GM19238 (cell line): ENCODE measurements around the gene KCNJ10.
A peak's percentile ranks its signal among the peaks of the same experiment; 100 is the strongest.
"Not testable (repeated sequence)": the region's sequence is repeated elsewhere in the genome, so short reads cannot be mapped to it uniquely, and the experiment has no call there.

Experiments used
- DNase-seq: peaks from one replicate; pipeline ENCODE4 v3.0.0; 2011; ENCODE audit warnings: low spot score; ENCODE audit not compliant: insufficient read length

The KCNJ10 gene

DNA sequence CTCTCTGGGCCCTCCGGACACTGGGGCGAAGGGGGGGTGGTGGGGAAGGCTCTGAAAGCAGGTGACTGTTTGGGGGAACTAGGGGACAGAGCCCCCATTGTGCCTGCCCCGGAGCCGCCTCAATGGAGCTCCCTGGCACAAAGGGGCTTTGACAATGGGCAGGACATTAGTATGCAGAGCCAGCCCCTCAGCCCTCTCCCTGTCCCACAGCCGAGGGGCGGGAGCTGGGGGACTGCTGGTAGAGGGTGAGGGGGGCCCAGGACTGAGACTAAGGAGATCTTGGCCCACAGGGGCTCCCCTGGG is 7.8 kb downstream of the KCNJ10 start:
- DNase-seq = no peak

- no peak for DNase-seq
These were observed 8.4 kb downstream of the KCNJ10 start for GRCh38 chr1:160061369-160062229.

DNA sequence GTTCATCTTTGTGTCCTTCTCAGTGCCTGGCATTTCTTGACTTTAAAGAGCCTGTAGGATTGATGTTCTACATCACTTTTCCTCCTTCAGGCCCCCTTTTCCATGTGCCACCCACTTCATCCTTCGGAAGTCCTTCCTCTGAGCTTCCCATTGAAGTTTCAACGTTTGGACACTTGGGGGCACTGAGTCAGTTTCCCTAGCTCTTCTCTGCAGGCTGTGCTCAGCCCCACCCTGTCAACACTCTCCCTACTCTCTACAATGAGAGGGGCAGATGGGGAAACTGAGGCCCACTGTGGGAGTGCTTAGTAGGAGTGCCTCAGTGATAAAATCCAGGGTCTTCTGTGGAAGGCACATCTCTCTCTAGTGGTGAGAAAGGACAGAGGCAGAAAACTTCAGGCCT is 11.9 kb downstream of the KCNJ10 start:
- DNase-seq = no peak

DNA sequence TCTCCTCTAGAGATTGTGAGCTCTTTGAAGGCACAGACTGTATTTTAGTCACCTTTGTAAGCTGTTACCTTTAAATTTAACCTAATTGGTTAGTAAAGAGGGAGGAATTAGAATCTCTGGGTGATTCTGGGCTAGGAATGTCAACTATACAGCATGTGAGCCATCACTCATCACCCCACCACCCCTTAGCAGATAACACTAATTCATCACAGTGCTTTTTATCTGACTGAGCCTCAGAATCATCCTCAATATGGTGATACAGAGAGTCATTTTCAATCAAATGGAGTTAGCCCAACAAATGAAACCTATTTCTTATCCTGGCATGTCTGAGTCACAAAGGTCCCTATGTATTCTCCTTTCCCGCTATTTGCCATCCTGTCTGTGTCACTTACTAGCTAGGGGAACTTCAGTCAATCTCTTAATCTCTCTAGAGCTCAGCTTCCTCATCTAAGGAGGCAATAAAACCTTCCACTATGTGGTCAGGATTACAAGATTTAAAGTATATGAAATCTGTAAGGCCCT is 13.3 kb downstream of the KCNJ10 start:
- no peak for DNase-seq

GRCh38 chr1:160053548-160054365 is 16.2 kb downstream of the KCNJ10 start:
- DNase-seq = no peak

DNA sequence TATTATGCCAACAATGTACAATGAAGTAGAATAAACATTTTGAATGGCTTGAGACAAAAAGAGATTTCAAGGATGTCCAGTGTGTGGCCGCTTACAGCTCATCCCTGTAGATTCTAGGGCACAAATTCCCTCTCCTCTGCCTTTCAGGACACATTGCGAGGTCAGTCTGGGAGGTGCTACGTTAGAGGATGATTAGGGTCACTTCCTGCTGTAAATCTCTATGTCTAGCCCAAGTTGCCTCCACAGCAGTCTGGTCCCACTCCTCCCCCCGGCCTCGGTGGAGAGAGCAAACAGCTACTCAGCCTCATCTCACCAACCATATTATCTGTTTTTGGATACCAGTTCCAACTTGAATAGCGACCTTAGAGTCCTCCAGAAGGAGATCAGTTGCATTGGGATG is 17.0 kb downstream of the KCNJ10 start:
- DNase-seq = no peak

GRCh38 chr1:160050619-160051018 is 19.3 kb downstream of the KCNJ10 start:
- DNase-seq = no peak

DNA sequence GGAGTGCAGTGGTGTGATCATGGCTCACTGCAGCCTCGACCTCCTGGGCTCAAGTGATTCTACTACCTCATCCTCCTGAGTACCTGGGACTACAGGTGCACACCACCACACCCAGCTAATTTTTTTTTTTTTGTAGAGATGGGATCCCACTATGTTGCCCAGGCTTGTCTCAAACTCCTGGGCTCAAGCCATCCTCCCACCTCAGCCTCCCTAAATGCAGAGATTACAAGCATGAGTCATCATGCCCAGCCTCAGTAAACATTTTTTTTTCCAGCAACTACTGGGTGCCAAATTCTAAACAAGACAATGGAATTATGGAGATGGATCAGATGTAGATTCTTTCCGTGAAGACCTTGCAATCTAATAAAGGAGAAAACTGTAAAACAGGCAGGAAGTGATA is 19.8 kb downstream of the KCNJ10 start:
- DNase-seq = not testable (repeated sequence)

DNA sequence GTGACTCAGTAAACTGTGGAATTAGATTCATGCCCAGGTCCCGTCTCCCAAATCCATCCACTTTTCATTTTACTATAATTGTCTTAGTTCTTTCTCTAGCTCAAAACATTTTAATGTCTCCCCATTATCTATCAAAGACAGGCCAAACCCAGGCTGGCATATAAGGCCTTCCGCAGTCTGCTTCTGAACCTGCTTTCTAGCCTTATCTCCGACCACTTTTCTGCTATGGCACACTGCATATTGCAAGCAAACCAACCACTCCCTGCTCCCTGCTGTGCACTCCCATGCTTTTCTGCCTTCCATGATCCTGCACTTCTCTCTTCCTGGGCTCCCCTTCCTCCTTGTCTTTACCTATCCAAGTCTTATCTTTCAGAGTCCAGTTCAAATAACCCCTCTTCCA is 20.9 kb downstream of the KCNJ10 start:
- no peak for DNase-seq

DNA sequence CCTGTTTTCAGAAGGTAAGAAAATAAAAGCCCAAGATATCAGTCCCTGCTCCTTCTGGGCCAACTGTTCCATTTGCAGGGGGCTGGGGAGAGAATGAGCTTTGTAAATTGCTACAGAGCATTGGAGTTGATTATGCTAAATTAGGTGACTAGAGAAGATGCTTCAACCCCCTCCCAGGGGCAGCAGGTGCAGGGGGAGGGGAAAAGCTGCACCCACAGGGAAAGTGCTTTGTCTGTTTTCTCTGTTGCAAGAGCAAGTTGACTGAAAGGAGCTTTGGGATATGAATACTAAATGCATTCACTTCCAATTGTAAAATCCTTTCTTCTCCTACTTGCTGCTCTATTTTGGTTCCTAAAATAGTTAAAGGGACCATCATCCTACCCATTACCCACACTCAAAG is 21.6 kb downstream of the KCNJ10 start:
- DNase-seq = no peak

DNA sequence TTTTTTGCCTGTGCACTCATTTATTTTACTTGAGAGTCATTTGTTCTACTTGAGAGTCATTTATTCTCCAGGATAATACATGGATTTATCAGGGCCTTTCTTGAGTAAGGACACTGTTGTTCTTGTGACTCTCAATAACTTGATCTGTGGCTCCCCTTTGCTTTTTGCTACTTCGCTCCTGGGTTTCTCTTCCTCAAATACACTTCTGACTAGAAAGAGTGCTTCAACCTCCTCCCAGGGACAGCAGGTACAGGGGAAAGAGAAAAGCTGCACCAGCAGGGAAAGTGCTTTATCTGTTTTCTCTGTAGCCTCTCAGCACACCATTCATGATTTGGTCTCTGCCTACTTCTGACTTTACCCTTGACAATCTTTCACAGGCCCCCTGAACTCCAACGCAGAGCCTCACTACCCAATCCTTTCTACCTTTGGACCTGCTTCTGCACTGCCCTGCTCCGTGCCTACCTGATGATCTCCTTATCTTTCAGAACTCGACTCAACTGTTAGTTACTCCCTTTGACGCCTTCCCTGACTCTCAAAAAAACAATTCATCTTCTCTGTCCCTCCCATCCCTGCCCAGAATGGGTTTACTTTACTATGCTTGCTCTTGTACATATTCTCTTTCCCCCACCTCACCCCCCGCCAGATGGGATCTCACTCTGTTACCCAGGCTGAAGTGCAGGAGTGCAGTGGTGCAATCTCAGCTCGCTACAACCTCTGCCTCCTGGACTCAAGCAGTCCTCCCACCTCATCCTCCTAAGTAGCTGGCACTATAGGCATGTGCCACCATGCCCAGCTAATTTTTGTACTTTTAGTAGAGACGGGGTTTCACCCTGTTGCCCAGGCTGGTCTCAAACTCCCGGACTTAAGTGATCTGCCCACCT is 22.6 kb downstream of the KCNJ10 start:
- DNase-seq = no peak

- DNase-seq = peak; percentile 69
These were observed 23.4 kb downstream of the KCNJ10 start for GRCh38 chr1:160046494-160047110.

GRCh38 chr1:160045653-160046052 is 24.3 kb downstream of the KCNJ10 start:
- DNase-seq = no peak

DNA sequence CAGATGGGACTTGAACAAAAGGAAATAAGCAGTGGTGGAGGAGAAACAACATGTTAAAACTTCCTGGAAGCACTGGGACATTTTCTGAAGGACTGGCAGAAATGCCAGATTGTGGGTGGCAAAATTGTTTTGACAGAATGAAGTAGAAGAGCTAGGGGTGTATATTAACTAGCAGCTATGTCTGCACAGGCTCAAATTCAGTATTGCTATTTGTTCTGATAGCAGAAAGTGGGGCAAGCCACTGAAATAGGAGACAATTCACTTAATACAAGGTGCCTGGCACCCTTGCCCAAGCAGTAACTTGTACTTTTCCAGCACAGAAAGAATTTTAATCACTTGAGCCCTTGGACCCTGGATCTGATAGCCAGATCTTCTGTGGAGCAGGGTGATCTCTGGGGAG is 26.4 kb downstream of the KCNJ10 start:
- DNase-seq = no peak

DNA sequence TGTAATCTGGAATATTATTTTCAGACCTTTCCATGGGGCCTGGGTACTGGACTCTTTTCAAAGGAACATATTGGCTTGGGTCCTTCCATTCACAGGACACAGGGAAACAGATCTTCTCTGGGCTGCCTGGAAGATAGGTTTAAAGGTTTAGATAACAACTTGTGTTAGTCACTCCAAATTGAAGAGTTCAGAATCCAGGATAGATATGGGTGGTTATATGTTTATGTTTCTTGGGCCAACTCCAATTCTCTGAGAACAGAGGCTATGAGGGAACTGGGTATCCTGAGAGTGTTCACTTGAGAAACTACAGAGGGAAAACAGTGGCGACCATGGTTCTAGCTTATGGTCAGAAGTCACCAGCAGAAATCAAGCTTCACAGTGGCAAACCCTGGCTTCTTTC is 29.5 kb downstream of the KCNJ10 start:
- no peak for DNase-seq

- no peak for DNase-seq
These were observed 37.7 kb downstream of the KCNJ10 start for GRCh38 chr1:160032165-160032820.

DNA sequence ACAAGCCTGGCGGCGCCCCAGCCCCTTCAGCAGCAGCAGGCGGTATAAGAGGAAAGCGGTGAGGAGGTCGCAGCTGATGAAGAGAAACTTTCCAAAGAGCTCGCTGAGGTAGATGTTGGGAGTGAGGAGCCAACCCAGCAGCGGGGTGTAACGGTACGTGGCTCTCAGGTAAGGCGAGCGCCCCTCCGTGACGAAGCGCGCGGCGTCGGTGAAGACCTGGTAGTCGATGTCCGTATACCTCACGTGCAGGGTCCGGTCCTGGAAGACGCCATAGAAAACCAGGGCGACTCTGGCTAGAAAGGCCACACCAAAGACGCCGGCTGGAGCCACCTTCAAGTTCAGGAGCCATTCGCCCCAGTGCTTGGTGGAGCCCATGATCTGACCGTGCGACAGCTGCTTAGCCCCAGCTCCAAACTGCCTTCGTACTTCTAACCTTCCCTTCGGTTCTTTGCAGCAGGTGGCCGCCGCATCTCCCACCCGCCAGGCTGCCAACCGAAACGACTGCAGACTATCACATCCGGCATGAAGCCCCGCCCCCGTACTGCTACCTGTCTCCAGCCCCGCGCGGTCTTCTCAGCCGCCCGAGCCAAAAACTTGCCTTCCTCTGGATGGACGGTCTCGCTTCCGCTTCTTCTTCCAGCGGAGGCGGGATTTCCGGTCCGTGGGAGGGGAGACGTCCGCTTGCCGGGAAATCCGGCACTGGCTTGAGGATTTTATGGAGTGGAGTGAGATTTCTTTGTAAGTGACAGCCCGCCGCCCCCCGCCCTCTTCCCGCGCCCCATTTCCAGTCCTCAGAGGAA is 38.4 kb downstream of the KCNJ10 start, which contains the start of gene PIGM:
TSS of gene PIGM (minus strand) at position 626 of the 800 bp plus-strand sequence. CDS start at position 375, 251 bp downstream.
- DNase-seq = peak; percentile 91

DNA sequence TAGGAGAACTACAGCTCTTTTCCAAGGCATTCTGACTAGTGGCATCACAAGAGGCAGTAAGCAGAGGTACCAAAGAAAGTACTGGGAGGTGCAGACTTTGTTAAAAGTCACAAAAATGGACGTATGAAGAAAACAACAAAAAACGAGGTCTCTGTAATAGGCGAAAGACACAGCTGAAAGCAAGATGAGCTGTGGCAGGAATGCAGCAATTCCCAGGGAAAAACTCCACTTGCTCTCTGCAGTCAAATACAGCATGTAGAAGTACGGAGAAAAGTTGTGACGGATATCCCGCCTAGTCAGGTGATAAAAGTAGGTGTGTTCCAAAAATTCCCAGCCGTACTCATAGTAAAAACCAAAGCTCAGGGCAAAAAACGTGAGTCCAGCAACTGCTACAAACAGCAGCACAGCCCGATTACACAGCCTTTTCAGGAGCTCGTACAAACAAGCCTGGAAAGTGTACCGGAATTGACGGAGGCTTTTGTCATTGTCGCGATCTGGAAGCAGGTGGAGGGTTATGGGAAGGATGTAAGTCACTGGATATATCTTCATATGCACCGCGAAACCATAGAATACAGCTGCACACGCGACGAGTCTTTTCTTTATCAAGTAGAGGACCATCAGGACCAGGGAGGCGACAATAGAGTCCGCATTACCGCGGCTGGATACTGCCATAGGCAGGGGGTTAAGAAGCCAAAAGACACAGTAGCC is 39.1 kb downstream of the KCNJ10 start:
- no peak for DNase-seq

- no peak for DNase-seq
These were observed 41.5 kb downstream of the KCNJ10 start for GRCh38 chr1:160028426-160028825.
